B cell (primary cell): Measurements from ENCODE around the gene UBE2G2. TPM values are rescaled to one million over a fixed set of nuclear protein-coding genes. Genes with fewer than 3 reads are reported as not detected.

Experiments used
- ATAC-seq: fragments of 200-7000 bp; cut with Tn5 transposase; one replicate; pipeline ENCODE4 v1.10.0; 2021; ENCODE audit warnings: low read depth, mild to moderate bottlenecking, moderate number of reproducible peaks, moderate library complexity
- CTCF ChIA-PET: fragments of 350-600 bp; sonication (Branson Sonifier 250); formaldehyde crosslinking; loops from one replicate; lab custom pipeline; 2021; ENCODE audit warnings: antibody characterized with exemption, inconsistent platforms; lab: Charles Lee
- POLR2A ChIA-PET: fragments of 350-600 bp; sonication (Branson Sonifier 250); formaldehyde crosslinking; loops from one replicate; lab custom pipeline; 2021; ENCODE audit warnings: antibody characterized with exemption; lab: Charles Lee
- DNase-seq: peaks from one replicate; pipeline ENCODE4 v3.0.0; 2013
- H2AFZ ChIP-seq: 2 replicates; pipeline ENCODE4 v1.6.1; 2012; ENCODE audit warnings: mild to moderate bottlenecking, low read depth, low read length; ENCODE audit not compliant: insufficient read depth, poor library complexity, severe bottlenecking
- H3K27ac ChIP-seq, 2 donors: 1 replicate in 1 of 2; 2 replicates in 1 of 2; pipeline ENCODE4 v1.5.1; 2012 to 2013; ENCODE audit warnings: low read length in 2 of 2, mild to moderate bottlenecking in 2 of 2, moderate library complexity in 1 of 2
- H3K27me3 ChIP-seq, 4 experiments: fragments of 200-600 bp in 1 of 4; sonication (generic) in 1 of 4; replicated peaks in 1 of 4; 1 replicate in 2 of 4; 2 replicates in 2 of 4; pipeline versions ENCODE4 v1.6.1 to v1.7.0; 2013 to 2016; ENCODE audit warnings: low read length in 3 of 4, mild to moderate bottlenecking in 2 of 4, mixed read lengths in 1 of 4, moderate library complexity in 1 of 4; ENCODE audit not compliant: insufficient read depth in 4 of 4, control insufficient read depth in 3 of 4; ENCODE audit errors: control extremely low read depth in 1 of 4
- H3K36me3 ChIP-seq, 2 experiments: replicated peaks in 1 of 2; 1 replicate in 1 of 2; 2 replicates in 1 of 2; pipeline versions ENCODE4 v1.6.1 to v1.7.1; 2013; ENCODE audit warnings: low read length in 1 of 2; ENCODE audit not compliant: insufficient read depth in 2 of 2, control insufficient read depth in 1 of 2; ENCODE audit errors: control extremely low read depth in 1 of 2, extremely low read depth in 1 of 2
- H3K4me1 ChIP-seq, 2 donors: fragments of 200-600 bp in 1 of 2; sonication (generic) in 1 of 2; 1 replicate in 1 of 2; 2 replicates in 1 of 2; pipeline versions ENCODE4 v1.5.1 to v1.6.1; 2013 to 2017; ENCODE audit warnings: low read length in 2 of 2; ENCODE audit not compliant: control insufficient read depth in 2 of 2, insufficient read depth in 2 of 2
- H3K4me2 ChIP-seq: replicated peaks from 2 replicates; pipeline ENCODE3; 2012; ENCODE audit warnings: mild to moderate bottlenecking, low read depth, low read length; ENCODE audit not compliant: poor library complexity, severe bottlenecking
- H3K4me3 ChIP-seq, 5 experiments: fragments of 200-600 bp in 1 of 5; sonication (generic) in 1 of 5; 1 replicate in 3 of 5; 2 replicates in 2 of 5; pipeline versions ENCODE4 v1.5.1 to v1.7.0; 2011 to 2016; ENCODE audit warnings: low read length in 4 of 5, mild to moderate bottlenecking in 4 of 5, low read depth in 2 of 5, control low read depth in 1 of 5, moderate library complexity in 1 of 5; ENCODE audit not compliant: insufficient read depth in 1 of 5; ENCODE audit errors: control extremely low read depth in 1 of 5, extremely low read depth in 1 of 5
- H3K79me2 ChIP-seq: fragments of 200-600 bp; sonication (generic); one replicate; pipeline ENCODE4 v1.6.0; 2016; ENCODE audit warnings: low read length; ENCODE audit not compliant: control insufficient read depth, insufficient read depth
- H3K9ac ChIP-seq: fragments of 200-600 bp; sonication (generic); 2 replicates; pipeline ENCODE4 v1.6.1; 2017; ENCODE audit warnings: mild to moderate bottlenecking, low read length, moderate library complexity
- H3K9me3 ChIP-seq, 3 donors: one replicate each; pipeline versions ENCODE4 v1.6.1 to v1.7.1; 2013; ENCODE audit warnings: low read length in 2 of 3; ENCODE audit not compliant: control insufficient read depth in 2 of 3, insufficient read depth in 1 of 3; ENCODE audit errors: control extremely low read depth in 1 of 3
- H4K20me1 ChIP-seq: 2 replicates; pipeline ENCODE4 v1.6.0; 2012; ENCODE audit warnings: mild to moderate bottlenecking, low read length; ENCODE audit not compliant: insufficient read depth, control insufficient read depth, poor library complexity, severe bottlenecking
- H3K27ac Mint-ChIP-seq: one replicate; pipeline ENCODE4 v1.8.0; 2021; ENCODE audit warnings: mixed read lengths
- H3K27me3 Mint-ChIP-seq: one replicate; pipeline ENCODE4 v1.8.0; 2021; ENCODE audit warnings: mixed read lengths
- H3K4me1 Mint-ChIP-seq: one replicate; pipeline ENCODE4 v1.8.0; 2021; ENCODE audit warnings: mixed read lengths
- H3K4me3 Mint-ChIP-seq: one replicate; pipeline ENCODE4 v1.8.0; 2021; ENCODE audit warnings: mixed read lengths
- H3K9me3 Mint-ChIP-seq: one replicate; pipeline ENCODE4 v1.8.0; 2022; ENCODE audit warnings: mixed read lengths; ENCODE audit not compliant: insufficient read depth
- EZH2 ChIP-seq: IDR thresholded peaks from 2 replicates; pipeline ENCODE4 v1.6.1; 2012; ENCODE audit warnings: borderline replicate concordance, low read depth, mild to moderate bottlenecking, moderate library complexity, low read length; ENCODE audit not compliant: insufficient read depth, poor library complexity, severe bottlenecking
- WGBS: methylation state at CpG from one replicate; pipeline ENCODE4 v1.1.5; 2013; ENCODE audit warnings: missing lambda C conversion rate; ENCODE audit not compliant: insufficient coverage; 5-methylcytosine and 5-hydroxymethylcytosine counted together
- intact Hi-C: fragments of 100-400 bp; cut with micrococcal nuclease; formaldehyde crosslinking; loops from one replicate; pipeline ENCODE4 v1.10.0; 2022
- polyA plus RNA-seq: library from polyadenylated mRNA; depleted of rRNA; stranded (reverse); fragments of >200 nt; gene quantifications from 2 replicates; pipeline ENCODE4 v1.2.3, GENCODE V29; 2012
- total RNA-seq, 2 donors: library from RNA; stranded (reverse); fragments of 120-200 nt in 1 of 2; gene quantifications; 1 replicate in 1 of 2; 2 replicates in 1 of 2; pipeline versions ENCODE4 v1.2.3 to v1.2.4, GENCODE V29; 2013 to 2022
- TF ChIP-seq, protein P1 (sequence below): fragments of 200-600 bp; IDR thresholded peaks from one replicate; pipeline ENCODE4 v1.8.0; 2022; ENCODE audit warnings: antibody characterized with exemption, mild to moderate bottlenecking

UBE2G2 gene
- total and polyA plus RNA-seq, 2 donors (not counting 1 experiment from before 2014, with no cell fraction given) = 96.4 to 109 TPM

DNA sequence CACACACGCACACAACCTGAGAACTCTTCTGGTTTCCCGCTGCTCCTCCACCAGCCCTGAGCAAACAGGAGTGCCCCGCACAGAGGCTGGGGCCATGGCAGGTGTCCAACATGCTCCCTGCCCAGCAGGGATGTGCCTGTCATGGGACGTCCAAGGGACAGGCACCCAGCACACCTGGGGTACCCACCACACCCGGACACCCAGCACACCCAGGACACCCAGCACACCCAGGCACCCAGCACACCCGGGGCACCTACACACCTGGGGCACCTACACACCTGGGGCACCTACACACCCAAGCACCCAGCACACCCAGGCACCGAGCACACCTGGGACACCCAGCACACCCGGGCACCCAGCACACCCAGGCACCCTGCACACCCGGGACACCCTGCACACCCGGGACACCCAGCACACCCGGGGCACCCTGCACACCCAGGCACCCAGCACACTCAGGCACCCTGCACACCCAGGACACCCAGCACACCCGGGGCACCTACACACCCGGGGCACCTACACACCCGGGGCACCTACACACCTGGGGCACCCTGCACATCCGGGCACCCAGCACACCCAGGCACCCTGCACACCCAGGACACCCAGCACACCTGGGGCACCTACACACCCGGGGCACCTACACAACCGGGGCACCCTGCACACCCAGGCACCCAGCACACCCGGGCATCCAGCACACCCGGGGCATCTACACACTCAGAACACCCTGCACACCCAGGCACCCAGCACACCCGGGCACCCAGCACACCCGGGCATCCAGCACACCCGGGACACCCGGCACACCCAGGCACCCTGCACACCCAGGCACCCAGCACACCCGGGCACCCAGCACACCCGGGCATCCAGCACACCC lies 37.9 kb downstream of the UBE2G2 start:
- Mint-ChIP-seq H3K9me3 (no peaks in the 10 kb centered on the region), H3K27ac (no peak overlapping the region), H3K27me3 (no peaks in the 10 kb centered on the region), H3K4me1 (peaks cover 5% of the 10 kb centered on the region), H3K4me3 (no peak overlapping the region)
- H3K36me3 ChIP-seq = no peaks in the 10 kb centered on the region
- intact Hi-C loops = no loop called here
- no peaks in the 10 kb centered on the region for H3K79me2 ChIP-seq
- ATAC-seq = no peak
- H3K4me1 ChIP-seq = peaks cover 0 to 5% of the 10 kb centered on the region in 2 donors
- no peak overlapping the region for H3K4me3 ChIP-seq
- H3K9ac ChIP-seq = no peak overlapping the region
- no peak overlapping the region for H2AFZ ChIP-seq
- 93% methylated on average over 15 of the region's 25 CpGs for WGBS
- H3K4me2 ChIP-seq = no peak overlapping the region
- TF ChIP-seq EZH2 = no peak
- TF ChIP-seq, protein P1, sequence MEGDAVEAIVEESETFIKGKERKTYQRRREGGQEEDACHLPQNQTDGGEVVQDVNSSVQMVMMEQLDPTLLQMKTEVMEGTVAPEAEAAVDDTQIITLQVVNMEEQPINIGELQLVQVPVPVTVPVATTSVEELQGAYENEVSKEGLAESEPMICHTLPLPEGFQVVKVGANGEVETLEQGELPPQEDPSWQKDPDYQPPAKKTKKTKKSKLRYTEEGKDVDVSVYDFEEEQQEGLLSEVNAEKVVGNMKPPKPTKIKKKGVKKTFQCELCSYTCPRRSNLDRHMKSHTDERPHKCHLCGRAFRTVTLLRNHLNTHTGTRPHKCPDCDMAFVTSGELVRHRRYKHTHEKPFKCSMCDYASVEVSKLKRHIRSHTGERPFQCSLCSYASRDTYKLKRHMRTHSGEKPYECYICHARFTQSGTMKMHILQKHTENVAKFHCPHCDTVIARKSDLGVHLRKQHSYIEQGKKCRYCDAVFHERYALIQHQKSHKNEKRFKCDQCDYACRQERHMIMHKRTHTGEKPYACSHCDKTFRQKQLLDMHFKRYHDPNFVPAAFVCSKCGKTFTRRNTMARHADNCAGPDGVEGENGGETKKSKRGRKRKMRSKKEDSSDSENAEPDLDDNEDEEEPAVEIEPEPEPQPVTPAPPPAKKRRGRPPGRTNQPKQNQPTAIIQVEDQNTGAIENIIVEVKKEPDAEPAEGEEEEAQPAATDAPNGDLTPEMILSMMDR = no peak
- ChIA-PET POLR2A (no interaction called here), CTCF (no interaction called here)
- H4K20me1 ChIP-seq = no peaks in the 10 kb centered on the region
- DNase-seq = no peak
- no peak overlapping the region for H3K27ac ChIP-seq
- H3K9me3 ChIP-seq = no peaks in the 10 kb centered on the region
- no peaks in the 10 kb centered on the region for H3K27me3 ChIP-seq

DNA sequence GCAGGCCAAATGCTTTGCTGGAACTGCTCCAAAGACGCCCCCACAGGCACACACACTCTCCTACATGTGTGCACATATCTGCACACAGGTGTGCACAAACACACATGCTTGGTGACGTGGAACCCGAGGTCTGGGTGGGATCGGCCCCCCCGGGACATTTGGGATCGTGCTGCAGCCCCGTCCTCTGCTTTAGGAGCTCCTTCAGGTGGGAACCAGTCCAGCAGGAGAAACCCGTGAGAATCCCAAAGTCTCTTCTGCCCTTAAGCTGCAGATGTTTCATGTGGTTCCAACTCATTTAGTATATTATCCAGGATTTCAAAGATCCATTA lies 38.6 kb downstream of the UBE2G2 start:
- Histone ChIP-seq H3K4me3 (no peak overlapping the region), H3K27me3 (no peaks in the 10 kb centered on the region), H3K9ac (no peak overlapping the region), H2AFZ (no peak overlapping the region), H3K9me3 (peaks cover 0 to 5% (median 0%) of the 10 kb centered on the region in 3 donors), H4K20me1 (no peaks in the 10 kb centered on the region), H3K4me2 (no peak overlapping the region), H3K79me2 (no peaks in the 10 kb centered on the region), H3K27ac (no peak overlapping the region), H3K36me3 (no peaks in the 10 kb centered on the region), H3K4me1 (peaks cover 0 to 5% of the 10 kb centered on the region in 2 donors)
- Mint-ChIP-seq H3K27me3 (no peaks in the 10 kb centered on the region), H3K4me1 (peaks cover 5% of the 10 kb centered on the region), H3K9me3 (no peaks in the 10 kb centered on the region), H3K27ac (no peak overlapping the region), H3K4me3 (no peak overlapping the region)
- TF ChIP-seq EZH2 = no peak
- TF ChIP-seq, protein P1 = no peak
- no peak for ATAC-seq
- intact Hi-C loops = no loop called here
- DNase-seq = no peak
- ChIA-PET POLR2A (no interaction called here), CTCF (no interaction called here)
- 90% methylated on average over 8 of the region's 8 CpGs for WGBS
